ENCODE results near the gene CCL8.
A peak's percentile ranks its signal among the peaks of the same experiment; 100 is the strongest.

Gene CCL8

DNA sequence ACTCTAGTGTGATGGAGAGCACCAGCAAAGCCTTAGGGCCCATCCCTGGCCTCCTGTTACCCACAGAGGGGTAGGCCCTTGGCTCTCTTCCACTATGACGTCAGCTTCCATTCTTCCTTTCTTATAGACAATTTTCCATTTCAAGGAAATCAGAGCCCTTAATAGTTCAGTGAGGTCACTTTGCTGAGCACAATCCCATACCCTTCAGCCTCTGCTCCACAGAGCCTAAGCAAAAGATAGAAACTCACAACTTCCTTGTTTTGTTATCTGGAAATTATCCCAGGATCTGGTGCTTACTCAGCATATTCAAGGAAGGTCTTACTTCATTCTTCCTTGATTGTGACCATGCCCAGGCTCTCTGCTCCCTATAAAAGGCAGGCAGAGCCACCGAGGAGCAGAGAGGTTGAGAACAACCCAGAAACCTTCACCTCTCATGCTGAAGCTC lies at the start of gene CCL8:
TSS of gene CCL8 (plus strand) at position 397 of the 445 bp plus-strand sequence. CDS start 67 bp downstream, outside the sequence.
- no peak for DNase-seq (ENCODE audit: low read depth)

DNA sequence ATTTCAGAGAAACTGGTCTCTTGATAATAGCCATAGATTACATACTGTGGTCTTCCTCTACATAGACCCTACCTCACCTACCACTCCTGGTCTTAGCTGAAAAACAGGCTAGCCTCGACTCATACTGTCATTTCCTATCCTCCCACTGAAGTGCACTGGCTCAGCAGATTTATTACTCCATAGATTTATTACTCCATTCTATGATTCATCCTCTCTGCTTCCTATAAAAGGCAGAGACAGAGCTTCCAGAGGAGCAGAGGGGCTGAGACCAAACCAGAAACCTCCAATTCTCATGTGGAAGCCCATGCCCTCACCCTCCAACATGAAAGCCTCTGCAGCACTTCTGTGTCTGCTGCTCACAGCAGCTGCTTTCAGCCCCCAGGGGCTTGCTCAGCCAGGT lies 49.3 kb upstream of the CCL8 start, which contains the start of gene CCL7:
TSS of gene CCL7 (plus strand) at position 253 of the 400 bp plus-strand sequence. CDS start at position 323, 70 bp downstream.
- peak; percentile 66 for DNase-seq (ENCODE audit: low read depth)

DNA sequence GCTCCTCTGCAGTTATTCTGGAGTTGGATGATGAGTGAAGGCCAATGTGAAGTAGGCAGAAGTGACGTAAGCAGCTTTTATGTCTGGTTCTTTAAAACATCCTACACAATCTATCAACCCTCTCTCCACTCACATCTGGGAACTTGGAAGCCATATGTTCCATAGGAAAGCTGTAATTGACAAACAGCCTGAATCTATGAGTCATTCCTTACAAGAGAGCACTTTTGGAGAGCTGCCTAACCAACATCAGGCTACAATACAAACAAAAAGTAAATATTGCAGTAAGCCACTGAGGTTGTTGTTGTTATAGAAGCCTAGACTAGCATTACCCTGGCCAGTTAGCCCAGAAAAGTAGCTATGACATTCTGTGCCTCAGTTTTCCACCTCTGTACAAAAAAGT lies 43.4 kb upstream of the CCL8 start:
- DNase-seq (ENCODE audit: low read depth) = peak; percentile 88

DNA sequence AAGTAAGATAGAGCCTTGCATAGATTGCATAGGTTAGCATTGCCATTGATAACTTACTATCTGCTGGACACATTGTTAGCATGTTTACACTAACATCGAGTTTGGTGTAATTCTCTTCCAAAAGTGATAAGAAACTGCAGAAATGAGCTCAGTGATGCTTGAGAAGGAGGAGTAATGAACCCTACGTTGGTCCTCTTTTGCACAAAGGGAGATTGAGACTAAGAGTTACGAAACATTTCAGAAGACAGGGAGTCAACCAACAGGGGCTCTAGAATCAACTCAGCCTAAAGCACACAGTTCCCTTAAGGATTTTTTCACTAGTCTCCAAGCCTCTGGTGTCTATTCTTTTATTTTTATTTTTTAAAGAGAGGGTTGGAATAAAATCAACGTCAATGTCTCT lies 42.4 kb upstream of the CCL8 start:
- no peak for DNase-seq (ENCODE audit: low read depth)

DNA sequence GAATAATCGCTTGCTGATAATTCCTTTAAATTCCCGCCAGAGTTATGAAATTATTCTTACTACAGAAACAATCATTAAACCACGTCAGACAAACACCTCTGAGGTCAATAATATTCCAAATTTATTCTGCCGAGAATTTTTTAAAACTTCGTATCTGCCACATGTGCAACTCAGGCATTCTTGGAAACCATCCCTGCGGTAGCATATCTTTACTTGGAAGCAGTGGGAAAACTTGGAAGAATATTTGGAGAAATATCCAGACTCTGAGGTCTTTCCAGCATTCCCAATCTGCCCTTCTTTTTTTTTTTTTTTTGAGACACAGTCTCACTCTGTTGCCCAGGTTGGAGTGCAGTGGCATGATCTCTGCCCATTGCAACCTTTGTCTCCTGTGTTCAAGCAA lies 35.7 kb upstream of the CCL8 start:
- no peak for DNase-seq (ENCODE audit: low read depth)

DNA sequence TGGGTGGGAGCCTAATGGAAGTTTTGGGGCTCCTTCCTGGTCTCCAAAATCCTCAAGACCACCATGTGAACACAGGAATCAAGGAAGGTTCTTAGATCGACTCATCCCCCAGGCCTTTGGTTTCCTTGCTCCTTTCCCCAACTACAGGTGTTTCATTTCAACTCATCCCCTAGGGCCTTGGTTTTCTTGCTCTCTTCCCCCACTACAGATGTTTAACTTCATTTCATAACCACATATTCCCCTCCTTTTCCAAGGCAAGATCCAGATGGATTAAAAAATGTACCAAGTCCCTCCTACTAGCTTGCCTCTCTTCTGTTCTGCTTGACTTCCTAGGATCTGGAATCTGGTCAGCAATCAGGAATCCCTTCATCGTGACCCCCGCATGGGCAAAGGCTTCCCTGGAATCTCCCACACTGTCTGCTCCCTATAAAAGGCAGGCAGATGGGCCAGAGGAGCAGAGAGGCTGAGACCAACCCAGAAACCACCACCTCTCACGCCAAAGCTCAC lies 33.9 kb upstream of the CCL8 start, which contains the start of gene CCL11:
TSS of gene CCL11 (plus strand) at position 457 of the 507 bp plus-strand sequence. CDS start 67 bp downstream, outside the sequence.
- DNase-seq (ENCODE audit: low read depth) = peak; percentile 27

DNA sequence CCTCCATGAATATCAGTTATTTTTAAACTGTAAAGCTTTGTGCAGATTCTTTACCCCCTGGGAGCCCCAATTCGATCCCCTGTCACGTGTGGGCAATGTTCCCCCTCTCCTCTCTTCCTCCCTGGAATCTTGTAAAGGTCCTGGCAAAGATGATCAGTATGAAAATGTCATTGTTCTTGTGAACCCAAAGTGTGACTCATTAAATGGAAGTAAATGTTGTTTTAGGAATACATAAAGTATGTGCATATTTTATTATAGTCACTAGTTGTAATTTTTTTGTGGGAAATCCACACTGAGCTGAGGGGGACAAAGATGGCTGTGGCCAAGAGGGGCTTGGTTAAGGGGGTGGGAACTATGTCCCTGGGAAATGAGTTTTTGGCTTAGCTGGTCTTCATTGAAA lies 31.4 kb upstream of the CCL8 start:
- peak; percentile 43 for DNase-seq (ENCODE audit: low read depth)

DNA sequence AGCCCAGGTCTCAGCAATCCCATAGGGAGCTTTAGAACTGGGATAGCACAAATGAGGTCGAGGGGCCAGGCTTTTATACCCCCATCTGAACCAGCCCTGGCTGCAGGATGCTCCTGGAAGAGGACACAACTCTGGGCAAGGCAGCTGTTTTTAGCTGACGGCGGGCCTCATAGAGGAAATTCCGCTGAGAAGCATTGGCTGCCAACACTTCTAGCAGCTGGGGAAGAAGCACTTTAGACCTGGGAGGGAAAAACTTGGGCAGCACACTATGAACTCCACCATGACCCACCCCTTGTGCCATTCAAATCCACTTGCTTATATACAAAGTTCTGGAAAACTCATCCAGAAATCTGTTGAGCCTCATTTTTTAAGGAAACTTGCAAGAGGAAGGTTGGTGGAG lies 28.6 kb upstream of the CCL8 start:
- DNase-seq (ENCODE audit: low read depth) = no peak

DNA sequence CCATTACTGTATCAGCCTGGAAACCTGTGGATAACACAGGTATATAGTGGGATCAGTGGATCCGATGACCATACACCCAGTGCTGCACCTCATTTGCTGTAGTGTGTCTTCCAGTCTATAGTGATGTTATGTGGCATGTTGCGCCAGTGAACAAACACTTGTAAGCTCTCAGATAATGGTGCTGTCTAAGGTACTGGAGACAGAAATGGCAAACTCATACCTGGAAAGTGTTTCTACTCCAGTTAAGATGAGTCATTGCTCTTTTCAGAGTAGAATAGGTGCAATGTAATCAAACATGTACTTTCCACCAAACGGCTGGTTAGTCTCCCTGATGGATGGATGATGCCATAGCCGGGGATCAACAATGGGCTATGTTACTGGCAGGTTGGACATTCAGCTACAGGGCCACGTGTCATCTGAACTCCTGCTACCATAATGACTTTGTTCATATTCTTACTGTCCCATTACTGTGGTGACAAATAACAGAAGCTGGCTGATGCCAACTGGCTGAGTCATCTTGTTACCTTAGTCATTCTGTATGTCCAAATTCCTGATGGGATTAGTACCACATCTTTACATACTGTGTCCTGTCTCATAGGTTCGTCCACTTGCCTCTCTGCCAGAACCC lies 27.4 kb upstream of the CCL8 start:
- no peak for DNase-seq (ENCODE audit: low read depth)

DNA sequence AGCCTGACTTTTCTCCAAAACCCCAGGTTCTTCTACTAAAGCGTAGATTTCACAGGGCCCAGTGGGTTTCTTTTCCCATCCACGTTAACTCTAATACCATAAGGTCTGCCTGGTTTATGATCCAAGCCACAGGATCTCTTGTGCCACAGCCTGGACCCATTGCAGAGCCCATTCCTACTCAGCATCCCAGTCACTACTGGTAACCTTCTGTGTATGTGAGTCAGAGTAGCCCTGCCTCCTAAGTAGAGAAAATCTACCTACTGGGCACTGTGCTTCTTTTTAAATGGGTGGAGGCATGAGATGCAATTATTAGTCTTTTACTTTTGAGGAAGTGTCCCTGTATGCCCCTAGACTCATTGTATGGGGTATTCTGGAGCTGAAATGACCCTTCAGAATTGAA lies 20.2 kb upstream of the CCL8 start:
- DNase-seq (ENCODE audit: low read depth) = peak; percentile 19

DNA sequence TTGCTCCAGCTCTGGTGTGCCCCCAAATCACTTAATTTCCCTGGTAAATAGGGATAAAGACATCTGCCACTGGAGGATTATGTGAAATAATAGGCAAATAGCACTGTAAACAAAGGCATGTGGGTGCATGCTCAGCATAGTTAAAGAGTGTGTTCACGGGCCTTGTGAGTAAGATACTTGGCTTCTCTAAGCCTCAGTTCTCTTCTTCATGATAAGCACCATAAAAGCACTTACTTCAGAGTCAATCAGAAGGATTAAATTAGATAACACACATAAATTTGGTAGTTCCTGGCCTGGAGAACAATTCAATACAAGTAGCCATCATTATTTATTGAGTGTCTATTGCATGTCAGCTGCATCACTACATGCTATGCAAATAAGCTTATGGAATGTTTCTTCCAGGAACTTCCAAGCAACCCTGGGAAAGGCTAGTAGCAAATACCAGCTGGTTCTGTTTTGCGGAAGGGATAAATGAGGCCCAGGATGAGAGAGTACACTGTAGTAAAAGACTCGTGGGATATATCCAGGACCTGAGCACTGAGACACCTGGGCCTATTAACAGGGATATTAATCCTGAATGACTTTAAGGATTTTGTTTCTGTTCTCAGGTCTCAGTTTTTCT lies 19.2 kb upstream of the CCL8 start:
- DNase-seq (ENCODE audit: low read depth) = peak; percentile 88

DNA sequence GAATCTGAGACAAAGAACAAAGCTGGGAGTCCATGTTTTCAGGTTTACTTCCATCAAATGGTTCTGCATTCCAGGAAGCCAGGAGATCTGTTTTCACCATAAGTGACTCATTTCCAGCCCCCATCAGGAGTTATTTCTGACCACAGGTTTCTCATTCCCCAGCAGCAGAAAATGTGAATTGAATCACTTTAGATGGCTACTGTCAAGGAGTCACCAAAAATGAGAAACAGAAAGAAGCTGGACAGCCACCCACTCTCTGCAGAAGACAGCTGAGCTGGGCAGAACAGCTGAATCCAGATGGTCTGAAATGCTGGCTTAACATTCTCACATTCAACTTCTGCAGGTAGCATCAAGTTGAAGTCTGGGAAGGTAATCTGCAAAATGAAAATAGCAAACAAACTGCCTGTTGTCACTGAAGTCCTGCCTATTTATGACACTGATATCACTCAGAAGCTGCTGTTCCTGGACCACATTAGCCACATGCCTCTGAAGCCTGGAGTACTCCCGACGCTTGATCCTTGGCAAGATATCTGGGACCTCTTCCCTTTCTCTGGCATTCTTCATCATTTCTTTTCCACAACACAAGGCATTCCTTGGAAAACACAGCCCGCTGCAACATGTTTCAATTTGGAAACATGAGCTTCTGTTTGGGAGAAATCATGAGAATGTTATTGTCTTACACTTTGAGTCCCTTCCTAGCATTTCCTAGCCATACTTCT lies 18.4 kb upstream of the CCL8 start:
- DNase-seq (ENCODE audit: low read depth) = peak; percentile 85

DNA sequence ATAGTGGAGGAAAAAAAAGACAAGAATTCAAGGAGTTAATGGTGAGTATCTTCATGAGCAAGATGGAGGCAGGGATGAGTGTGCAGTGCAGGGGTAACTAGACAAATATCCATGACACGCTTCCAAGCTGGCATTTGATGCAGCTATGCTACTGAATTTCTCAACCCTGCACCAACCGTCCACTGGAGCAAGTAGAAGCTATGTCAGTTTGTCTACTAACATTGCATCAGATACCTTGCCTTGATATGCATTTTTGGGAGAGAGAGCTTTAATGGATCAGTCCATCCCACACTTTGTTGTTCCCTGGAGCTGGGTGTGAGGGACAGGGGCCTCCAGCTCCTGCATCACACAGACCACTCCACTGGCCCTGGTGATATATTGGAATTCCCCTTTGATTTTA lies 17.2 kb upstream of the CCL8 start:
- DNase-seq (ENCODE audit: low read depth) = peak; percentile 34

DNA sequence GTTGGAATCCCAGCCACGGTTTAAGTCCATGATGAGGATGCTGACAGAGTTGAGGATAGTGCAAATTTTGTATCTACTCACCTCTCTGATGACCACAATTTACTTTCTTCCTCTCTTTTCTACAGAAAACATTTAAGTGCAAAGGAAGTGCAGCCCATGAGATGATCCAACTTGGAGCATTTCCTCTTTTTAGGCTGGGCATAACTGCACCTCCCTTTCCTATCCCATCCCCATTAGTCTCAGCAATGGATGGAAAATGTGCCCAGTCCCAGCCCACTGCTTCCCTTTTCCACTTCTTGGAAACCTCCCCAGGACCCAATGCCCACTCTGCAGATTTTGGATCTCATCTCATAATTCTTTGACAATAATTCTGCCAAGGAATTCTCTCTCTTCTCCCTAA lies 16.6 kb upstream of the CCL8 start:
- no peak for DNase-seq (ENCODE audit: low read depth)

DNA sequence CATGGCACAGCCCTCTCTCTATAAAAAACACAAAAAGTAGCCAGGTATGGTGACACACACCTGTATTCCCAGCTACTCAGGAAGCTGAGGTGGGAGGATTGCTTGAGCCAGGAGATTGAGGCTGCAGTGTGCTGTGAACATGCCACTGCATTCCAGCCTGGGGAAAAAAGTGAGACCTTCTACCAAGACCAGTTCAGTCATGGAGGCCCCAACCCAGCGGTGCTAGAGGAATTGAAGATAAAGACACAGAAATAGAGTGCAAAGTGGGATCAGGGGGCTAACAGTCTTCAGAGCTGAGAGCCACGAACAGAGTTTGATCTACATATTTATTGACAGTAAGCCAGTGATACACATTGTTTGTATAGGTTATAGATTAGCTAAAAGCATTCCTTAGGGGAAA lies 15.6 kb upstream of the CCL8 start:
- DNase-seq (ENCODE audit: low read depth) = no peak

DNA sequence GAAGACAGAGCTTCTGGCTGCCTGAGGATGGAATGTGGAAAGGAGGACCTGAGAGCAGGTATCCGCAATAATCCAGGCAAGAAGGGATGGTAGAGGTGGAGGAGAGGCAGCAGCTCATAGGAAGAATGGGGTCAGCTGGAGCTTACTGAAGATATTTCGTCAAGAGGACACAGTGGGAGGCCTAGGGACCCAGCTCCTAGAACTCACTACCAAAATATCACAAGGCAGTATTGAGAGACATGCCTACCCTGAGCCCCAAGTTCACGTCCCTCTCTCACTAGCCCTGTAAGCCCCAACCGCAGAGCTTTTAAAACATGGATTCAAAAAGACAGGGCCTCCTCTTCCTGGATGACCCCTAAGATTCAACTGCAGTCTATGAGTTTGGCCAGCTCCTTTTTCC lies 14.2 kb upstream of the CCL8 start:
- DNase-seq (ENCODE audit: low read depth) = no peak

DNA sequence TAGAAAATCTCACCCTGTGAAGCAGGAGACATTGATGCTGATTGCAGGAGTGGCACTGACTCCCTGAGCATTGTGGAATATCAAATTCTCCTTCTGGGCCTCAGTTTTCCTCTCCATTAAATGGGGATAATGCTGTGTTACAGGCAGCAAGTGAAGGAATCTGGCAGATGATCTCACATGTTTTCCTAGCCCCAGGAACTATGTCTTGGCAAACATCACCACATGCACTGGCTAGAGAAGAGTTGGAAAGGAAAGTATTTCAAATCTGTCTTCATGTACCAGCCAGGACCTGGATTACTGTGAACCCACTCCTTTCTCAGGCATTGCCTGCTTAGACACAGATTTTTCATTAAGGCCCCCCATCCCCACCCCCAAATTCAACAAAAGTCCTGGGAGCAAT lies 13.6 kb upstream of the CCL8 start:
- peak; percentile 50 for DNase-seq (ENCODE audit: low read depth)

DNA sequence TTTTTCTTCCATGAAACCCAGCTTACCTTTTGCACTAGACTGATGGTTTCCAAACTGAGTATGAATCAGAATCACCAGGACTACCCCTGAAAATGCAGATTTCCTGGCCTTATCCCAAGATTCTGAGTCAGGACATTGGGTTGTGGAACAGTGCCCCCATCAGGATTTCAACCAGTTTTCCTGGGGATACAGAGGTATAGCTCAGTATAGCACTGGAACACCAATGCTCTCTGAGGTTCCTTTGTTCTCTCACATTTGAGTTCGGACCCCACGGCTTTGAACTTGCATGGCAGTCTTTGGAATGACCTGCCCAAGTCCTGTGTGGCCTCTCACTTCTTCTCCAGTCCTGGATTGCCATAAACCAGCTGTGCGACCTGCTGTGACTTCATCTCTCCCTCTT lies 12.8 kb upstream of the CCL8 start:
- peak; percentile 85 for DNase-seq (ENCODE audit: low read depth)

DNA sequence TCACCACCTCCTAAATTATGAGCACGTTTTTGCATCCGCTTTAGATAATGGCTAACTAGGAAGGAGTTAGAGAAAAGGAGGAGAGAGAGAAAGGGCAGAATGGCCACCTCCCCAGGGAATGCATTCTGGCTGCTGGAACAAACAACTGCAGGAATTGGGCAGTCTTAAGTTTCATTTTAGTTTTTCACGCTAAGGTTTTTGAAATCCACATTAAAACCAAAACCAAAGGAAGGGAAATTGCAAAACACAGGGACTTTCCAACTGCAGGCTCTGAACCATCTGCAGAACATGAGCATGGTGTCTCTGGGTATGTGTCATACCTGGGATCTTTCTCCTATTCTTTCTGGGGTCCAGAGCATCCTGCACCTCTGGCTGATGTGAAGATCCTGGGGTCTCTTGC lies 12.1 kb upstream of the CCL8 start:
- peak; percentile 52 for DNase-seq (ENCODE audit: low read depth)

DNA sequence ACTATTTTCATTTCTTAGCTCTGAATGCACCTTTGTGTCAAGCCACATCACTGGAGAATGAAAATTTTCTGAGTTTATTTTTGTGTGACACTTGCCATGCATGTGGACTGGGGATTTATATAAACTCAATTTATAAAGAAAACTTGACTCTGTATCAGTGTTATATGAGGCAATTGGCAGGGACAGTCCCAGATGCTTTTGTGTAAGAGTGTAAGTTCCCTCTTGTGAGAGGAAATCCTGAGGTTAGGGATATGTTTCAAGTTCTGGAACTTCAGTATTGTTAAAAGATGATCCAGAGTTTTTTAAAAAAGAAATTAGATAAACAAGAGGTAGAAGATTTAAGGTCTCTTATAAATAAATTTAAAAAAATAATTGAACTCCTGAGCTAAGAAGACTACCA lies 10.9 kb upstream of the CCL8 start:
- no peak for DNase-seq (ENCODE audit: low read depth)

DNA sequence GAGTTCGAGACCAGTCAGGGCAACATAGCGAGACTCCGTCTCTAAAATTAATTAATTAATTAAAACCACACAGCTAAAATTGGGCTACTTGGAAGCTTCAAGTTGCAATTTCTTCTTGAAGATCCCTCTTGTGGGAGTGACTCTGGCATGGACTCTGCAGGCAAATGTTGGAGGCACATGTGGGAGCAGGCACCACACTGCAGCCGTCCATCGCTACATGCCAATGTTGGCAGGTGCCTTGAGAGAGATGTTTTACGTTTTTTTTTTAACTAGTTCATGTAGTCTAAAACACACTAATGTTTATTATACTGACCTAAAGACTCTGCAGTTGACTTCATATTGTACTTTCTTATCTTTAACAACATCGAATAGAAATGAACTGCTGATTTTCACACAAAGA lies 7.9 kb upstream of the CCL8 start:
- no peak for DNase-seq (ENCODE audit: low read depth)

DNA sequence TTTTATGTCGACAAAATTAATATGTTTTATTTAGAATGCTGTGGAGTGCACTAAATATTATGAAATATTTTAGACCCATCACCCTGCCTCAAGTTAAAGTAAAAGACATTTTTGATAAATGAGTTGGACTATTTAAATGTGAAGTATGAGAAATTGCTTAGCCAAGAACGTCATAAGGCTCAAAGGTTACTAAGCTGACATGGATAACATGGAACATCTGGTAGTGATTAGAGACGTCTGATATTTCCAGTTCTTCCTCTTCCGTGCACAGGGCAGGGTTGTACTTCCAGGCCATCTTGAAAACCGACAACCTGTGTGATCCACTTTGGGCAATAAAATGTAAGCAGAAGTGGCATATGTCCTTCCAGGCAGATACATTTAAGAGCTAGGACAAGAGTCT lies 7.2 kb upstream of the CCL8 start:
- peak; percentile 85 for DNase-seq (ENCODE audit: low read depth)

DNA sequence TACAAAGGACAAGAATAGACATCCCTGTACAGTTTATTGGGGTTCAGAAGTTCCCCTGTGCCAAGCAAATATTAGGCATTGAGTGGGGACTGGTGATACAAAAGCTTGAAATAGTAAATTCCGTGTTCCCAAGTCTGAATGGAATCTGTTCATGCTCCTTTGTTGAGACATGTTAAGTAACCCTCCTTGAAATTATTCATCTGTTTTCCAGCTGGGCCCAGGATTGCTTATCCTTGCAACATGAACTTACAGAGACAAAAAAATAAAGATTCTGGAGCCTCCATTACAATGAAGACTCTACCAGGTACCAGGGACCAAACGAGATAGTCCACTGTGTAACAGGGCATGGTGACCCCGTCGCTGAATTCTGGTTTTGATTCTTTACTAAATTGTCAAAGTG lies 6.1 kb upstream of the CCL8 start:
- peak; percentile 24 for DNase-seq (ENCODE audit: low read depth)
